ENCODE measurements around the gene PNPO. TPM values are rescaled to one million over a fixed set of nuclear protein-coding genes. Genes with fewer than 3 reads are reported as not detected.
"Not testable (repeated sequence)": the region's sequence is repeated elsewhere in the genome, so short reads cannot be mapped to it uniquely, and the experiment has no call there.

PNPO gene
- total and polyA plus RNA-seq, 4 donors: 27.8 to 102 (median 51.3) TPM

DNA sequence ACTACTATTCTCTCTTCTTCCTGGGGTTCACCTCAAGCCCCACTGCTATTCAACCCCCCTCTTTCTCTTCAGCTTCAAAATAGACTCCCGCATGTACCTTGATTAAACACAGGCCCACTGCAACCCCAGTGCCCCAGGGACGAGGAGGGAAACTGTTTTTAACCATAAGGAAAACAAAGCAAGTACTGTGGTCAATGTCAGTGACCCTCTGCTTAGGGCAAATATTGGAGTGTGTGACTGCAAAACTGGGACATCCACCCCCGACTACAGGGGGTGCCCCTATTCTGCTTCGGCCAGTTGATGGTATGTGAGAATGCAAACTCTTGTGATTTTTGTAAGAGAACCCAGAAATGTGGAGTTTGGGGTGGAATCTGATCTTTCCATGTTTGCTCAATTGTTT is 9.5 kb upstream of the PNPO start (continued):
- TF ChIP-seq, protein P1, sequence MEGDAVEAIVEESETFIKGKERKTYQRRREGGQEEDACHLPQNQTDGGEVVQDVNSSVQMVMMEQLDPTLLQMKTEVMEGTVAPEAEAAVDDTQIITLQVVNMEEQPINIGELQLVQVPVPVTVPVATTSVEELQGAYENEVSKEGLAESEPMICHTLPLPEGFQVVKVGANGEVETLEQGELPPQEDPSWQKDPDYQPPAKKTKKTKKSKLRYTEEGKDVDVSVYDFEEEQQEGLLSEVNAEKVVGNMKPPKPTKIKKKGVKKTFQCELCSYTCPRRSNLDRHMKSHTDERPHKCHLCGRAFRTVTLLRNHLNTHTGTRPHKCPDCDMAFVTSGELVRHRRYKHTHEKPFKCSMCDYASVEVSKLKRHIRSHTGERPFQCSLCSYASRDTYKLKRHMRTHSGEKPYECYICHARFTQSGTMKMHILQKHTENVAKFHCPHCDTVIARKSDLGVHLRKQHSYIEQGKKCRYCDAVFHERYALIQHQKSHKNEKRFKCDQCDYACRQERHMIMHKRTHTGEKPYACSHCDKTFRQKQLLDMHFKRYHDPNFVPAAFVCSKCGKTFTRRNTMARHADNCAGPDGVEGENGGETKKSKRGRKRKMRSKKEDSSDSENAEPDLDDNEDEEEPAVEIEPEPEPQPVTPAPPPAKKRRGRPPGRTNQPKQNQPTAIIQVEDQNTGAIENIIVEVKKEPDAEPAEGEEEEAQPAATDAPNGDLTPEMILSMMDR (IDR thresholded peaks at IDR 0.05; ENCODE audit: low read depth, low read length, missing input control): no peak
- TF ChIP-seq YY1 (IDR thresholded peaks at IDR 0.05) (no peak), FOXA2 (IDR thresholded peaks at IDR 0.05) (no peak), TAF1 (conservative IDR thresholded peaks at IDR 0.05) (no peak), EGR1 (IDR thresholded peaks at IDR 0.05; ENCODE audit: low read depth in 2 of 2) (no peak), JUND (IDR thresholded peaks at IDR 0.05) (no peak), SP1 (IDR thresholded peaks at IDR 0.05) (no peak), GABPA (IDR thresholded peaks at IDR 0.05 in 1 of 2, conservative IDR thresholded peaks at IDR 0.05 in 1 of 2) (no peak), RXRA (IDR thresholded peaks at IDR 0.05) (no peak)
- TF ChIP-seq, protein P2, sequence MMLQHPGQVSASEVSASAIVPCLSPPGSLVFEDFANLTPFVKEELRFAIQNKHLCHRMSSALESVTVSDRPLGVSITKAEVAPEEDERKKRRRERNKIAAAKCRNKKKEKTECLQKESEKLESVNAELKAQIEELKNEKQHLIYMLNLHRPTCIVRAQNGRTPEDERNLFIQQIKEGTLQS (IDR thresholded peaks at IDR 0.05): no peak

DNA sequence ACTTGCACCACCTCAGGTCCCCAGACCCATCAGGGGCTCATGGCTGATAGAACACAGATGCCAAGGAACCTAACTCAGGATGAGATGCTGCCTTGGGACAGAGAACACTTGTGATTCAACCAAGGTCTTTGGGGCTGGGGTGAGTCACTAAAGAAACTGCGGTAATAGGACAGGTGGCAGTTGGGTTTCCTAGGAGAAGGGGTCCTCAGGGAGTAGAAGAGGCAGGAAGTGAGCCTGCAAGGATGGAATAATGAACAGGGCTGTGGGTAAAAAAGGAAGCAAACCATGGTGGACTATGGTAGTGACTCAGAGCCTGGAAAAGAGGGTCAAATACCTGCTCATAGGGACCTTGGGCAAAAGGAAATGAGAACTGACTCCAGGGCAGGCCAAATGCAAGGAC is 6.5 kb upstream of the PNPO start:
- peaks cover 0 to 6% (median 2%) of the 10 kb centered on the region in 4 donors for H3K36me3 ChIP-seq (ENCODE audit: control insufficient read depth in 4 of 4, insufficient read depth in 3 of 4, low read depth in 1 of 4, low read length in 3 of 4)
- H3K27me3 ChIP-seq (ENCODE audit: control insufficient read depth in 4 of 4, insufficient read depth in 4 of 4, low read length in 3 of 4): no peaks in the 10 kb centered on the region
- no peaks in the 10 kb centered on the region for H3K9me3 ChIP-seq (ENCODE audit: control insufficient read depth in 4 of 4, low read length in 3 of 4)
- H3K9ac ChIP-seq (ENCODE audit: low read depth in 1 of 2, low read length in 2 of 2): no peak overlapping the region
- H3K27ac ChIP-seq (ENCODE audit: low read depth in 1 of 2, low read length in 2 of 2): no peak overlapping the region
- no peak for DNase-seq (ENCODE audit: low spot score)
- 95% methylated on average over 1 of the region's 1 CpG for WGBS
- TF ChIP-seq, protein P3, sequence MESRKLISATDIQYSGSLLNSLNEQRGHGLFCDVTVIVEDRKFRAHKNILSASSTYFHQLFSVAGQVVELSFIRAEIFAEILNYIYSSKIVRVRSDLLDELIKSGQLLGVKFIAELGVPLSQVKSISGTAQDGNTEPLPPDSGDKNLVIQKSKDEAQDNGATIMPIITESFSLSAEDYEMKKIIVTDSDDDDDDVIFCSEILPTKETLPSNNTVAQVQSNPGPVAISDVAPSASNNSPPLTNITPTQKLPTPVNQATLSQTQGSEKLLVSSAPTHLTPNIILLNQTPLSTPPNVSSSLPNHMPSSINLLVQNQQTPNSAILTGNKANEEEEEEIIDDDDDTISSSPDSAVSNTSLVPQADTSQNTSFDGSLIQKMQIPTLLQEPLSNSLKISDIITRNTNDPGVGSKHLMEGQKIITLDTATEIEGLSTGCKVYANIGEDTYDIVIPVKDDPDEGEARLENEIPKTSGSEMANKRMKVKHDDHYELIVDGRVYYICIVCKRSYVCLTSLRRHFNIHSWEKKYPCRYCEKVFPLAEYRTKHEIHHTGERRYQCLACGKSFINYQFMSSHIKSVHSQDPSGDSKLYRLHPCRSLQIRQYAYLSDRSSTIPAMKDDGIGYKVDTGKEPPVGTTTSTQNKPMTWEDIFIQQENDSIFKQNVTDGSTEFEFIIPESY (IDR thresholded peaks at IDR 0.05): no peak
- TF ChIP-seq, protein P2 (IDR thresholded peaks at IDR 0.05): no peak
- TF ChIP-seq RXRA (IDR thresholded peaks at IDR 0.05) (no peak), JUND (IDR thresholded peaks at IDR 0.05) (no peak), HNF4G (IDR thresholded peaks at IDR 0.05) (no peak), EGR1 (IDR thresholded peaks at IDR 0.05; ENCODE audit: low read depth in 2 of 2) (no peak), GABPA (IDR thresholded peaks at IDR 0.05 in 1 of 2, conservative IDR thresholded peaks at IDR 0.05 in 1 of 2) (no peak), NR2F2 (IDR thresholded peaks at IDR 0.05) (no peak), SP1 (IDR thresholded peaks at IDR 0.05) (no peak), TAF1 (conservative IDR thresholded peaks at IDR 0.05) (no peak), FOXA1 (IDR thresholded peaks at IDR 0.05) (no peak), FOXA2 (IDR thresholded peaks at IDR 0.05) (no peak)
- TF ChIP-seq, protein P4, sequence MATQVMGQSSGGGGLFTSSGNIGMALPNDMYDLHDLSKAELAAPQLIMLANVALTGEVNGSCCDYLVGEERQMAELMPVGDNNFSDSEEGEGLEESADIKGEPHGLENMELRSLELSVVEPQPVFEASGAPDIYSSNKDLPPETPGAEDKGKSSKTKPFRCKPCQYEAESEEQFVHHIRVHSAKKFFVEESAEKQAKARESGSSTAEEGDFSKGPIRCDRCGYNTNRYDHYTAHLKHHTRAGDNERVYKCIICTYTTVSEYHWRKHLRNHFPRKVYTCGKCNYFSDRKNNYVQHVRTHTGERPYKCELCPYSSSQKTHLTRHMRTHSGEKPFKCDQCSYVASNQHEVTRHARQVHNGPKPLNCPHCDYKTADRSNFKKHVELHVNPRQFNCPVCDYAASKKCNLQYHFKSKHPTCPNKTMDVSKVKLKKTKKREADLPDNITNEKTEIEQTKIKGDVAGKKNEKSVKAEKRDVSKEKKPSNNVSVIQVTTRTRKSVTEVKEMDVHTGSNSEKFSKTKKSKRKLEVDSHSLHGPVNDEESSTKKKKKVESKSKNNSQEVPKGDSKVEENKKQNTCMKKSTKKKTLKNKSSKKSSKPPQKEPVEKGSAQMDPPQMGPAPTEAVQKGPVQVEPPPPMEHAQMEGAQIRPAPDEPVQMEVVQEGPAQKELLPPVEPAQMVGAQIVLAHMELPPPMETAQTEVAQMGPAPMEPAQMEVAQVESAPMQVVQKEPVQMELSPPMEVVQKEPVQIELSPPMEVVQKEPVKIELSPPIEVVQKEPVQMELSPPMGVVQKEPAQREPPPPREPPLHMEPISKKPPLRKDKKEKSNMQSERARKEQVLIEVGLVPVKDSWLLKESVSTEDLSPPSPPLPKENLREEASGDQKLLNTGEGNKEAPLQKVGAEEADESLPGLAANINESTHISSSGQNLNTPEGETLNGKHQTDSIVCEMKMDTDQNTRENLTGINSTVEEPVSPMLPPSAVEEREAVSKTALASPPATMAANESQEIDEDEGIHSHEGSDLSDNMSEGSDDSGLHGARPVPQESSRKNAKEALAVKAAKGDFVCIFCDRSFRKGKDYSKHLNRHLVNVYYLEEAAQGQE (IDR thresholded peaks at IDR 0.05): no peak
- TF ChIP-seq, protein P1 (IDR thresholded peaks at IDR 0.05; ENCODE audit: low read depth, low read length, missing input control): no peak
- TF ChIP-seq, protein P5, sequence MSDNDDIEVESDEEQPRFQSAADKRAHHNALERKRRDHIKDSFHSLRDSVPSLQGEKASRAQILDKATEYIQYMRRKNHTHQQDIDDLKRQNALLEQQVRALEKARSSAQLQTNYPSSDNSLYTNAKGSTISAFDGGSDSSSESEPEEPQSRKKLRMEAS (IDR thresholded peaks at IDR 0.05): no peak
- no peak overlapping the region for H3K4me3 ChIP-seq (ENCODE audit: low read depth in 1 of 3, low read length in 3 of 3)
- H3K4me1 ChIP-seq (ENCODE audit: control insufficient read depth in 4 of 4, insufficient read depth in 4 of 4, low read length in 3 of 4): no peaks in the 10 kb centered on the region

DNA sequence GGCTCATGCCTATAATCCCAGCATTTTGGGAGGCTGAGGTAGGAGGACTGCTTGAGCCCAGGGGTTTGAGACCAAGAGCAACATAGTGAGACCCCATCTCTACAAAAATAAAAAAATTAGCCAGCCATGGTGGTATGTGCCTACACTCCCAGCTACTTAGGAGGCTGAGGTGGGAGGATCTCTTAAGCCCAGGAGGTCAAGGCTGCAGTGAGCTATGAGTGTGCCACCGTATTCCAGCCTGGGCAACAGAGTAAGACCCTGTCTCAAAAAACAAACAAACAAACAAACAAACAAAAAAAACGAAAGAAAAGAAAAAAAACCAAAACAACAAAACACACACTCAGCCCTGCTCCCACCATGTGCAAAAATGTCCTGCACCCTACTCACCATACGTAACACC is 5.9 kb upstream of the PNPO start:
- not testable (repeated sequence) for H3K27me3 ChIP-seq (ENCODE audit: control insufficient read depth in 4 of 4, insufficient read depth in 4 of 4, low read length in 3 of 4); H3K27ac ChIP-seq (ENCODE audit: low read depth in 1 of 2, low read length in 2 of 2); H3K36me3 ChIP-seq (ENCODE audit: control insufficient read depth in 4 of 4, insufficient read depth in 3 of 4, low read depth in 1 of 4, low read length in 3 of 4); DNase-seq (ENCODE audit: low spot score); H3K9me3 ChIP-seq (ENCODE audit: control insufficient read depth in 4 of 4, low read length in 3 of 4); H3K4me1 ChIP-seq (ENCODE audit: control insufficient read depth in 4 of 4, insufficient read depth in 4 of 4, low read length in 3 of 4); H3K9ac ChIP-seq (ENCODE audit: low read depth in 1 of 2, low read length in 2 of 2); H3K4me3 ChIP-seq (ENCODE audit: low read depth in 1 of 3, low read length in 3 of 3)
- WGBS: 76% methylated on average over 3 of the region's 3 CpGs
